Endothelial cell of umbilical vein (primary cell): Measurements from ENCODE around the gene PARP12.

ENCODE experiments used
- CTCF ChIP-seq, 2 donors: IDR thresholded peaks; 1 replicate in 1 of 2; 2 replicates in 1 of 2; pipeline ENCODE4 v1.5.1; 2011; ENCODE audit warnings: low read length in 2 of 2, mild to moderate bottlenecking in 2 of 2, moderate library complexity in 2 of 2, control low read depth in 1 of 2, inconsistent platforms in 1 of 2, low read depth in 1 of 2; ENCODE audit not compliant: insufficient read depth in 1 of 2; ENCODE audit errors: extremely low read depth in 1 of 2
- EZH2 ChIP-seq: IDR thresholded peaks from 2 replicates; pipeline ENCODE4 v1.6.1; 2012; ENCODE audit warnings: borderline replicate concordance, low read depth, mild to moderate bottlenecking, moderate library complexity, low read length, inconsistent platforms; ENCODE audit not compliant: severe bottlenecking
- GATA2 ChIP-seq: IDR thresholded peaks from 2 replicates; pipeline ENCODE4 v1.7.0; 2011; ENCODE audit warnings: low read depth, mild to moderate bottlenecking, moderate library complexity, mixed read lengths, low read length; ENCODE audit not compliant: insufficient read length, insufficient read depth
- MAX ChIP-seq: IDR thresholded peaks from 2 replicates; pipeline ENCODE4 v1.6.1; 2011; ENCODE audit not compliant: insufficient read depth, insufficient read length
- POLR2A ChIP-seq: IDR thresholded peaks from 2 replicates; pipeline ENCODE4 v1.6.1; 2012; ENCODE audit warnings: low read depth, mild to moderate bottlenecking, control low read depth, low read length
- POLR2AphosphoS5 ChIP-seq: IDR thresholded peaks from 2 replicates; pipeline ENCODE4 v1.6.1; 2012; ENCODE audit warnings: low read depth, mild to moderate bottlenecking, control low read depth, low read length, moderate library complexity; ENCODE audit not compliant: insufficient read depth

- TF ChIP-seq CTCF (IDR thresholded peaks at IDR 0.05; ENCODE audit: extremely low read depth in 1 of 2, insufficient read depth in 1 of 2, low read depth in 1 of 2, low read length in 2 of 2) = no peak
- TF ChIP-seq EZH2 = no peak
- TF ChIP-seq POLR2A = no peak
- TF ChIP-seq GATA2 = no peak
- no peak for TF ChIP-seq POLR2AphosphoS5
- no peak for TF ChIP-seq MAX
Measured at GRCh38 chr7:139987691-139988516, 74.8 kb downstream of the PARP12 start.
